GM23338 (cell line): ENCODE data around the gene GRK3. TPM values are rescaled to one million over a fixed set of nuclear protein-coding genes. Genes with fewer than 3 reads are reported as not detected.

Experiments
- ATAC-seq: fragments of 200-7000 bp; cut with Tn5 transposase; 3 replicates; pipeline ENCODE4 v1.9.1; 2020
- DNase-seq: peaks from one replicate; pipeline ENCODE4 v3.0.0-alpha.2; 2015; ENCODE audit warnings: low spot score
- H2AFZ ChIP-seq: fragments of 200-600 bp; sonication (generic); 2 replicates; pipeline ENCODE4 v1.8.0; 2016; ENCODE audit warnings: antibody characterized with exemption, mild to moderate bottlenecking, moderate library complexity
- H3F3A ChIP-seq: fragments of 200-600 bp; sonication (generic); replicated peaks from 2 replicates; pipeline ENCODE4 v1.8.0; 2017; ENCODE audit warnings: antibody characterized with exemption, mixed run types, low read depth
- H3K27ac ChIP-seq: fragments of 200-600 bp; sonication (generic); 2 replicates; pipeline ENCODE4 v1.6.1; 2016; ENCODE audit warnings: low read depth
- H3K27me3 ChIP-seq: fragments of 200-600 bp; sonication (generic); 2 replicates; pipeline ENCODE4 v1.8.0; 2016; ENCODE audit warnings: mild to moderate bottlenecking, mixed run types, moderate library complexity; ENCODE audit not compliant: insufficient read depth
- H3K36me3 ChIP-seq: fragments of 200-600 bp; sonication (generic); 2 replicates; pipeline ENCODE4 v1.8.0; 2016; ENCODE audit warnings: mild to moderate bottlenecking; ENCODE audit not compliant: insufficient read depth
- H3K4me1 ChIP-seq: fragments of 200-600 bp; sonication (generic); 2 replicates; pipeline ENCODE4 v1.8.0; 2016; ENCODE audit warnings: mild to moderate bottlenecking, moderate library complexity; ENCODE audit not compliant: insufficient read depth
- H3K4me2 ChIP-seq: fragments of 200-600 bp; sonication (generic); 2 replicates; pipeline ENCODE4 v1.7.1; 2017; ENCODE audit warnings: mixed run types
- H3K4me3 ChIP-seq: fragments of 200-600 bp; sonication (generic); 2 replicates; pipeline ENCODE4 v1.6.1; 2016; ENCODE audit warnings: mixed run types
- H3K79me2 ChIP-seq: fragments of 200-600 bp; sonication (generic); replicated peaks from 2 replicates; pipeline ENCODE4 v1.8.0; 2017; ENCODE audit warnings: mild to moderate bottlenecking; ENCODE audit not compliant: insufficient read depth
- H3K9me2 ChIP-seq: fragments of 200-600 bp; sonication (generic); 2 replicates; pipeline ENCODE4 v1.8.0; 2017; ENCODE audit not compliant: insufficient read depth
- H4K20me1 ChIP-seq: fragments of 200-600 bp; sonication (generic); replicated peaks from 2 replicates; pipeline ENCODE4 v1.8.0; 2017; ENCODE audit warnings: mild to moderate bottlenecking; ENCODE audit not compliant: insufficient read depth
- H3K27ac Mint-ChIP-seq: 2 replicates; pipeline ENCODE4 v1.8.0; 2020; ENCODE audit warnings: inconsistent platforms, mild to moderate bottlenecking, moderate library complexity, mixed read lengths
- H3K27me3 Mint-ChIP-seq: 3 replicates; pipeline ENCODE4 v1.8.0; 2022; ENCODE audit warnings: low read depth, mild to moderate bottlenecking, moderate library complexity, mixed read lengths, inconsistent platforms; ENCODE audit not compliant: insufficient read depth, poor library complexity
- H3K36me3 Mint-ChIP-seq: 3 replicates; pipeline ENCODE4 v1.8.0; 2021; ENCODE audit warnings: low read depth, mild to moderate bottlenecking, inconsistent platforms, moderate library complexity, mixed read lengths
- H3K4me1 Mint-ChIP-seq: 3 replicates; pipeline ENCODE4 v1.8.0; 2020; ENCODE audit warnings: mild to moderate bottlenecking, inconsistent platforms, mixed read lengths
- H3K4me3 Mint-ChIP-seq: 3 replicates; pipeline ENCODE4 v1.8.0; 2021; ENCODE audit warnings: moderate library complexity, mild to moderate bottlenecking, inconsistent platforms, mixed read lengths
- H3K9me3 Mint-ChIP-seq: 3 replicates; pipeline ENCODE4 v1.8.0; 2020; ENCODE audit warnings: moderate library complexity, mild to moderate bottlenecking, inconsistent platforms, mixed read lengths
- CREB1 ChIP-seq: fragments of 250-450 bp; sonication (Bioruptor Pico); IDR thresholded peaks from 2 replicates; pipeline ENCODE4 v1.5.0; 2020; ENCODE audit warnings: low read depth, mild to moderate bottlenecking, moderate library complexity
- EZH2 ChIP-seq: fragments of 200-600 bp; sonication (generic); IDR thresholded peaks from one replicate; pipeline ENCODE4 v1.8.0; 2017; ENCODE audit warnings: antibody characterized with exemption, mild to moderate bottlenecking, low read depth; ENCODE audit not compliant: unreplicated experiment
- EZH2phosphoT487 ChIP-seq: fragments of 200-600 bp; sonication (generic); IDR thresholded peaks from one replicate; pipeline ENCODE4 v1.8.1; 2018; ENCODE audit warnings: antibody characterized with exemption; ENCODE audit not compliant: unreplicated experiment
- JUNB ChIP-seq: IDR thresholded peaks from one replicate; pipeline ENCODE4 v1.6.1; 2016; ENCODE audit warnings: antibody characterized with exemption; ENCODE audit not compliant: unreplicated experiment
- NANOG ChIP-seq: IDR thresholded peaks from 2 replicates; pipeline ENCODE4 v1.6.1; 2016; ENCODE audit warnings: antibody characterized with exemption, borderline replicate concordance
- POLR2AphosphoS5 ChIP-seq: IDR thresholded peaks from 2 replicates; pipeline ENCODE4 v1.6.1; 2016; ENCODE audit warnings: antibody characterized with exemption, low read depth
- STAT1 ChIP-seq: IDR thresholded peaks from one replicate; pipeline ENCODE4 v1.6.1; 2016; ENCODE audit warnings: antibody characterized with exemption; ENCODE audit not compliant: unreplicated experiment
- ZNF114 ChIP-seq: fragments of 250-450 bp; sonication (Bioruptor Pico); IDR thresholded peaks from 2 replicates; pipeline ENCODE4 v1.5.0; 2020; ENCODE audit warnings: mild to moderate bottlenecking, moderate library complexity
- ZNF331 ChIP-seq: fragments of 250-450 bp; sonication (Bioruptor Pico); IDR thresholded peaks from 2 replicates; pipeline ENCODE4 v1.5.0; 2020; ENCODE audit warnings: low read depth, mild to moderate bottlenecking, moderate library complexity
- polyA plus RNA-seq: library from polyadenylated mRNA; unstranded; fragments of >200 nt; fragmentation: Nextera tagmentation; extraction: Ambion mirVana; gene quantifications from 2 replicates; pipeline ENCODE4 v1.2.1, GENCODE V29; 2016
- total RNA-seq: library from RNA; depleted of rRNA; stranded (reverse); fragments of >200 nt; shearing (Covaris generic); gene quantifications from 2 replicates; pipeline ENCODE4 v1.2.3, GENCODE V29; 2014
- TF ChIP-seq, protein P1 (sequence below): IDR thresholded peaks from 2 replicates; pipeline ENCODE4 v1.6.1; 2016; ENCODE audit warnings: antibody characterized with exemption
- TF ChIP-seq, protein P2 (sequence below): IDR thresholded peaks from one replicate; pipeline ENCODE4 v1.6.1; 2018; ENCODE audit warnings: antibody characterized with exemption; ENCODE audit not compliant: unreplicated experiment
- TF ChIP-seq, protein P3 (sequence below): fragments of 250-450 bp; sonication (Bioruptor Pico); IDR thresholded peaks from 2 replicates; pipeline ENCODE4 v1.5.0; 2020; ENCODE audit warnings: mild to moderate bottlenecking, moderate library complexity
- TF ChIP-seq, protein P4 (sequence below), 2 experiments: fragments of 200-600 bp in 1 of 2; sonication (generic) in 1 of 2; conservative IDR thresholded peaks; 2 replicates each; pipeline versions ENCODE4 v1.5.1 to v1.6.1; 2016 to 2017; ENCODE audit warnings: antibody characterized with exemption in 2 of 2, low read depth in 2 of 2, mild to moderate bottlenecking in 2 of 2, moderate library complexity in 1 of 2

GRK3 gene
- total and polyA plus RNA-seq, 2 experiments from 2014 or later = 6.0 to 25.3 TPM

DNA sequence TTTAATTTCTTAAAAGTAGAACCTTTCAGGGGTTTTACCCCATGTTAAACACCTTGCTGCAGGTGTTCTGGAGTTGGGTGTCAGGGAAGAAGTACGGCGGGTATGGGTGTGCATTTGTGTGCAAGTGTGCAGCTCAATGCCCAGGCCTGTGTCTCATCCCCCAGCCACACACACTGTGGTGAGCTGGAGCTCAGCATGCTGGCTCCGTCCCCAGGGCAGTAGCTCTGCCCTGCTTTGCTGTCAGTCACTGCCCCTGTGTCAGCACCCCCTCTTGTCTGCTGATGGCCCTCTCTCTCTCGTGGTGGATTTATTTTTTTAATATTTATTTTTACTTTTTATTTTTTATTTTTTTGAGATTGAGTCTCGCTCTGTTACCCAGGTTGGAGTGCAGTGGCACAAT, 141.7 kb downstream of the GRK3 start:
- peaks cover 3% of the 10 kb centered on the region; the same call in 1 of the 2 replicates for H4K20me1 ChIP-seq
- H3K36me3 ChIP-seq = peaks cover 7% of the 10 kb centered on the region
- no peak for DNase-seq
- H3K4me3 Mint-ChIP-seq = no peak overlapping the region
- H3K4me3 ChIP-seq = no peak overlapping the region
- no peaks in the 10 kb centered on the region for H3K27me3 ChIP-seq
- no peaks in the 10 kb centered on the region for H3K79me2 ChIP-seq
- H3K27ac Mint-ChIP-seq = no peak overlapping the region
- no peaks in the 10 kb centered on the region for H3K4me1 Mint-ChIP-seq
- H2AFZ ChIP-seq = no peak overlapping the region
- no peaks in the 10 kb centered on the region for H3K9me2 ChIP-seq
- H3K27ac ChIP-seq = no peak overlapping the region
- peaks cover under 1% of the 10 kb centered on the region for H3K27me3 Mint-ChIP-seq
- no peaks in the 10 kb centered on the region for H3F3A ChIP-seq
- TF ChIP-seq JUNB (no peak), EZH2 (no peak), ZNF331 (CRISPR knock-in tag) (no peak), ZNF114 (CRISPR knock-in tag) (no peak), POLR2AphosphoS5 (no peak), EZH2phosphoT487 (no peak), CREB1 (CRISPR knock-in tag) (no peak), STAT1 (no peak), NANOG (no peak)
- TF ChIP-seq, protein P1, sequence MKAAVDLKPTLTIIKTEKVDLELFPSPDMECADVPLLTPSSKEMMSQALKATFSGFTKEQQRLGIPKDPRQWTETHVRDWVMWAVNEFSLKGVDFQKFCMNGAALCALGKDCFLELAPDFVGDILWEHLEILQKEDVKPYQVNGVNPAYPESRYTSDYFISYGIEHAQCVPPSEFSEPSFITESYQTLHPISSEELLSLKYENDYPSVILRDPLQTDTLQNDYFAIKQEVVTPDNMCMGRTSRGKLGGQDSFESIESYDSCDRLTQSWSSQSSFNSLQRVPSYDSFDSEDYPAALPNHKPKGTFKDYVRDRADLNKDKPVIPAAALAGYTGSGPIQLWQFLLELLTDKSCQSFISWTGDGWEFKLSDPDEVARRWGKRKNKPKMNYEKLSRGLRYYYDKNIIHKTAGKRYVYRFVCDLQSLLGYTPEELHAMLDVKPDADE = no peak
- TF ChIP-seq, protein P2, sequence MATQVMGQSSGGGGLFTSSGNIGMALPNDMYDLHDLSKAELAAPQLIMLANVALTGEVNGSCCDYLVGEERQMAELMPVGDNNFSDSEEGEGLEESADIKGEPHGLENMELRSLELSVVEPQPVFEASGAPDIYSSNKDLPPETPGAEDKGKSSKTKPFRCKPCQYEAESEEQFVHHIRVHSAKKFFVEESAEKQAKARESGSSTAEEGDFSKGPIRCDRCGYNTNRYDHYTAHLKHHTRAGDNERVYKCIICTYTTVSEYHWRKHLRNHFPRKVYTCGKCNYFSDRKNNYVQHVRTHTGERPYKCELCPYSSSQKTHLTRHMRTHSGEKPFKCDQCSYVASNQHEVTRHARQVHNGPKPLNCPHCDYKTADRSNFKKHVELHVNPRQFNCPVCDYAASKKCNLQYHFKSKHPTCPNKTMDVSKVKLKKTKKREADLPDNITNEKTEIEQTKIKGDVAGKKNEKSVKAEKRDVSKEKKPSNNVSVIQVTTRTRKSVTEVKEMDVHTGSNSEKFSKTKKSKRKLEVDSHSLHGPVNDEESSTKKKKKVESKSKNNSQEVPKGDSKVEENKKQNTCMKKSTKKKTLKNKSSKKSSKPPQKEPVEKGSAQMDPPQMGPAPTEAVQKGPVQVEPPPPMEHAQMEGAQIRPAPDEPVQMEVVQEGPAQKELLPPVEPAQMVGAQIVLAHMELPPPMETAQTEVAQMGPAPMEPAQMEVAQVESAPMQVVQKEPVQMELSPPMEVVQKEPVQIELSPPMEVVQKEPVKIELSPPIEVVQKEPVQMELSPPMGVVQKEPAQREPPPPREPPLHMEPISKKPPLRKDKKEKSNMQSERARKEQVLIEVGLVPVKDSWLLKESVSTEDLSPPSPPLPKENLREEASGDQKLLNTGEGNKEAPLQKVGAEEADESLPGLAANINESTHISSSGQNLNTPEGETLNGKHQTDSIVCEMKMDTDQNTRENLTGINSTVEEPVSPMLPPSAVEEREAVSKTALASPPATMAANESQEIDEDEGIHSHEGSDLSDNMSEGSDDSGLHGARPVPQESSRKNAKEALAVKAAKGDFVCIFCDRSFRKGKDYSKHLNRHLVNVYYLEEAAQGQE = no peak
- TF ChIP-seq, protein P3, sequence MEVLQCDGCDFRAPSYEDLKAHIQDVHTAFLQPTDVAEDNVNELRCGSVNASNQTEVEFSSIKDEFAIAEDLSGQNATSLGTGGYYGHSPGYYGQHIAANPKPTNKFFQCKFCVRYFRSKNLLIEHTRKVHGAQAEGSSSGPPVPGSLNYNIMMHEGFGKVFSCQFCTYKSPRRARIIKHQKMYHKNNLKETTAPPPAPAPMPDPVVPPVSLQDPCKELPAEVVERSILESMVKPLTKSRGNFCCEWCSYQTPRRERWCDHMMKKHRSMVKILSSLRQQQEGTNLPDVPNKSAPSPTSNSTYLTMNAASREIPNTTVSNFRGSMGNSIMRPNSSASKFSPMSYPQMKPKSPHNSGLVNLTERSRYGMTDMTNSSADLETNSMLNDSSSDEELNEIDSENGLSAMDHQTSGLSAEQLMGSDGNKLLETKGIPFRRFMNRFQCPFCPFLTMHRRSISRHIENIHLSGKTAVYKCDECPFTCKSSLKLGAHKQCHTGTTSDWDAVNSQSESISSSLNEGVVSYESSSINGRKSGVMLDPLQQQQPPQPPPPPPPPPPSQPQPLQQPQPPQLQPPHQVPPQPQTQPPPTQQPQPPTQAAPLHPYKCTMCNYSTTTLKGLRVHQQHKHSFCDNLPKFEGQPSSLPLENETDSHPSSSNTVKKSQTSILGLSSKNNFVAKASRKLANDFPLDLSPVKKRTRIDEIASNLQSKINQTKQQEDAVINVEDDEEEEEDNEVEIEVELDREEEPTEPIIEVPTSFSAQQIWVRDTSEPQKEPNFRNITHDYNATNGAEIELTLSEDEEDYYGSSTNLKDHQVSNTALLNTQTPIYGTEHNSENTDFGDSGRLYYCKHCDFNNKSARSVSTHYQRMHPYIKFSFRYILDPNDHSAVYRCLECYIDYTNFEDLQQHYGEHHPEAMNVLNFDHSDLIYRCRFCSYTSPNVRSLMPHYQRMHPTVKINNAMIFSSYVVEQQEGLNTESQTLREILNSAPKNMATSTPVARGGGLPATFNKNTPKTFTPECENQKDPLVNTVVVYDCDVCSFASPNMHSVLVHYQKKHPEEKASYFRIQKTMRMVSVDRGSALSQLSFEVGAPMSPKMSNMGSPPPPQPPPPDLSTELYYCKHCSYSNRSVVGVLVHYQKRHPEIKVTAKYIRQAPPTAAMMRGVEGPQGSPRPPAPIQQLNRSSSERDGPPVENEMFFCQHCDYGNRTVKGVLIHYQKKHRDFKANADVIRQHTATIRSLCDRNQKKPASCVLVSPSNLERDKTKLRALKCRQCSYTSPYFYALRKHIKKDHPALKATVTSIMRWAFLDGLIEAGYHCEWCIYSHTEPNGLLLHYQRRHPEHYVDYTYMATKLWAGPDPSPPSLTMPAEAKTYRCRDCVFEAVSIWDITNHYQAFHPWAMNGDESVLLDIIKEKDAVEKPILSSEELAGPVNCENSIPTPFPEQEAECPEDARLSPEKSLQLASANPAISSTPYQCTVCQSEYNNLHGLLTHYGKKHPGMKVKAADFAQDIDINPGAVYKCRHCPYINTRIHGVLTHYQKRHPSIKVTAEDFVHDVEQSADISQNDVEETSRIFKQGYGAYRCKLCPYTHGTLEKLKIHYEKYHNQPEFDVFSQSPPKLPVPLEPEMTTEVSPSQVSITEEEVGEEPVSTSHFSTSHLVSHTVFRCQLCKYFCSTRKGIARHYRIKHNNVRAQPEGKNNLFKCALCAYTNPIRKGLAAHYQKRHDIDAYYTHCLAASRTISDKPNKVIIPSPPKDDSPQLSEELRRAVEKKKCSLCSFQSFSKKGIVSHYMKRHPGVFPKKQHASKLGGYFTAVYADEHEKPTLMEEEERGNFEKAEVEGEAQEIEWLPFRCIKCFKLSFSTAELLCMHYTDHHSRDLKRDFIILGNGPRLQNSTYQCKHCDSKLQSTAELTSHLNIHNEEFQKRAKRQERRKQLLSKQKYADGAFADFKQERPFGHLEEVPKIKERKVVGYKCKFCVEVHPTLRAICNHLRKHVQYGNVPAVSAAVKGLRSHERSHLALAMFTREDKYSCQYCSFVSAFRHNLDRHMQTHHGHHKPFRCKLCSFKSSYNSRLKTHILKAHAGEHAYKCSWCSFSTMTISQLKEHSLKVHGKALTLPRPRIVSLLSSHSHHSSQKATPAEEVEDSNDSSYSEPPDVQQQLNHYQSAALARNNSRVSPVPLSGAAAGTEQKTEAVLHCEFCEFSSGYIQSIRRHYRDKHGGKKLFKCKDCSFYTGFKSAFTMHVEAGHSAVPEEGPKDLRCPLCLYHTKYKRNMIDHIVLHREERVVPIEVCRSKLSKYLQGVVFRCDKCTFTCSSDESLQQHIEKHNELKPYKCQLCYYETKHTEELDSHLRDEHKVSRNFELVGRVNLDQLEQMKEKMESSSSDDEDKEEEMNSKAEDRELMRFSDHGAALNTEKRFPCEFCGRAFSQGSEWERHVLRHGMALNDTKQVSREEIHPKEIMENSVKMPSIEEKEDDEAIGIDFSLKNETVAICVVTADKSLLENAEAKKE (CRISPR knock-in tag) = no peak
- TF ChIP-seq, protein P4, sequence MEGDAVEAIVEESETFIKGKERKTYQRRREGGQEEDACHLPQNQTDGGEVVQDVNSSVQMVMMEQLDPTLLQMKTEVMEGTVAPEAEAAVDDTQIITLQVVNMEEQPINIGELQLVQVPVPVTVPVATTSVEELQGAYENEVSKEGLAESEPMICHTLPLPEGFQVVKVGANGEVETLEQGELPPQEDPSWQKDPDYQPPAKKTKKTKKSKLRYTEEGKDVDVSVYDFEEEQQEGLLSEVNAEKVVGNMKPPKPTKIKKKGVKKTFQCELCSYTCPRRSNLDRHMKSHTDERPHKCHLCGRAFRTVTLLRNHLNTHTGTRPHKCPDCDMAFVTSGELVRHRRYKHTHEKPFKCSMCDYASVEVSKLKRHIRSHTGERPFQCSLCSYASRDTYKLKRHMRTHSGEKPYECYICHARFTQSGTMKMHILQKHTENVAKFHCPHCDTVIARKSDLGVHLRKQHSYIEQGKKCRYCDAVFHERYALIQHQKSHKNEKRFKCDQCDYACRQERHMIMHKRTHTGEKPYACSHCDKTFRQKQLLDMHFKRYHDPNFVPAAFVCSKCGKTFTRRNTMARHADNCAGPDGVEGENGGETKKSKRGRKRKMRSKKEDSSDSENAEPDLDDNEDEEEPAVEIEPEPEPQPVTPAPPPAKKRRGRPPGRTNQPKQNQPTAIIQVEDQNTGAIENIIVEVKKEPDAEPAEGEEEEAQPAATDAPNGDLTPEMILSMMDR (conservative IDR thresholded peaks at IDR 0.05; ENCODE audit: low read depth in 2 of 2) = no peak
- H3K4me1 ChIP-seq = no peaks in the 10 kb centered on the region
- ATAC-seq = no peak
- no peaks in the 10 kb centered on the region for H3K9me3 Mint-ChIP-seq
- no peak overlapping the region for H3K4me2 ChIP-seq
- peaks cover 5% of the 10 kb centered on the region for H3K36me3 Mint-ChIP-seq
